ENCODE data around the gene TECPR2. TPM values are rescaled to one million over a fixed set of nuclear protein-coding genes. Genes with fewer than 3 reads are reported as not detected.
"Not testable (repeated sequence)": the region's sequence is repeated elsewhere in the genome, so short reads cannot be mapped to it uniquely, and the experiment has no call there.

Gene TECPR2
- total and polyA plus RNA-seq, 4 donors, result 2.0 to 12.6 (median 5.2) TPM

DNA sequence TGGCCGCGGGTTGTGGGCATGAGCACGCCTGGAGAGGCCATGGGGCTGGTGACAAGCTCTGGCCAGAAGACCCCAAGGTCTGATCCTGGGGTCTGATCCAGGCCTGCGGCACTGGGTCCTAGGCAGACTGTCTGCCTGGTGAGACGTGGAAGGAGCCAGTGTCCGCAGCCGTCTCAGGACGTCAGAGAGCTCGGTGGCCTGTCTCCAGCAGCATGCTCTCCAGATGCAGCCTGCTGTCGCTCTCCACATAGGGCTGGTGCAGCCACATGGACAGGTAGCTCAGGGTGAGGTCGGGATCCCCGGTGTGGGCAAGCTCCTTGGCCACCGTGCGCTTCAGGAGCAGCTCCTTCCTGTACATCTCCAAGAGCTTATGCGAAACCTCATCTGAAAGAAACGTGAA, 14.4 kb upstream of the TECPR2 start:
- Histone ChIP-seq H3K4me3 (ENCODE audit: low read depth in 1 of 3, low read length in 3 of 3) (no peak overlapping the region), H3K27ac (ENCODE audit: low read depth in 1 of 2, low read length in 2 of 2) (no peak overlapping the region), H3K9ac (ENCODE audit: low read depth in 1 of 2, low read length in 2 of 2) (no peak overlapping the region), H3K9me3 (ENCODE audit: control insufficient read depth in 4 of 4, low read length in 3 of 4) (no peaks in the 10 kb centered on the region), H3K4me1 (ENCODE audit: control insufficient read depth in 4 of 4, insufficient read depth in 4 of 4, low read length in 3 of 4) (no peaks in the 10 kb centered on the region), H3K36me3 (ENCODE audit: control insufficient read depth in 4 of 4, insufficient read depth in 3 of 4, low read depth in 1 of 4, low read length in 3 of 4) (peaks cover 12 to 63% (median 44%) of the 10 kb centered on the region in 4 donors), H3K27me3 (ENCODE audit: control insufficient read depth in 4 of 4, insufficient read depth in 4 of 4, low read length in 3 of 4) (no peaks in the 10 kb centered on the region)
- WGBS, result 97% methylated on average over 16 of the region's 16 CpGs
- TF ChIP-seq NR2F2 (IDR thresholded peaks at IDR 0.05) (no peak), HNF4G (IDR thresholded peaks at IDR 0.05) (no peak), HNF4A (conservative IDR thresholded peaks at IDR 0.05) (no peak), TAF1 (conservative IDR thresholded peaks at IDR 0.05) (no peak), RXRA (IDR thresholded peaks at IDR 0.05) (no peak), FOXA2 (IDR thresholded peaks at IDR 0.05) (no peak), JUND (IDR thresholded peaks at IDR 0.05) (no peak)
- no peak for DNase-seq (ENCODE audit: low spot score)

DNA sequence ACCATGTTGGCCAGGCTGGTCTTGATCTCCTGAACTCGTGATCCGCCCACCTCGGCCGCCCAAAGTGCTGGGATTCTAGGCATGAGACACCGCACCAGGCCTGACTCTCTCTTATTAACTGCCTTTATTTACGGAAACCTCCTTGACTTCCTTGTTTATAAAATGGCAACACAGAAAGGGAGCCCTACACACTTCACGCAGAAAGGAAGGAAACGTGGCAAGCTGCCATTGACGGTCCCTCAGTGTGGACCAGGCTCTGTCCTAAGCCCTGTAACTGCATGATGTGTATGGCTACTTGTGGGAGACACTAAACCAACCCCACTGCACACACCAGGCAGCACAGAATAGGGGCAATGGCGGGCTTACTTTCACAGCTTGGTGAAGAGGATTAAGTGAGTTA, 11.7 kb upstream of the TECPR2 start:
- H3K36me3 ChIP-seq (ENCODE audit: control insufficient read depth in 4 of 4, insufficient read depth in 3 of 4, low read depth in 1 of 4, low read length in 3 of 4), result peaks cover 18 to 70% (median 44%) of the 10 kb centered on the region in 4 donors

DNA sequence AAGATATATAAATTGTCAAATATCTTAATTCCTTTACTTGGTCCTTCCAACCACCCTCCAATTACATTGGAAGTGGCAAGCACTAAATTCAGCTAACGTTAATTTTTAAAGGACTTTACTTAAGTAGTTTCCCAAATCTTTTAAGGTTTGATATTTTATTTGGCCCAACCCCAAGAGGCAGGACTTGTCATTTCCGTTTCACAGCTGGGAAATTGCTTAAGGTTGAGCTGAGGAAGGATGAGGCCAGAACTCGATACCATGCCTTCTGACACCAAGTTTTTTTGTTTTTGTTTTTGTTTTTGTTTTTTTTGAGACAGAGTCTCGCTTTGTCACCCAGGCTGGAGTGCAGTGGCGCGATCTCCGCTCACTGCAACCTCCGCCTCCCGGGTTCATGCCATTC, 11.1 kb upstream of the TECPR2 start:
- not testable (repeated sequence) for H3K4me1 ChIP-seq (ENCODE audit: control insufficient read depth in 4 of 4, insufficient read depth in 4 of 4, low read length in 3 of 4); H3K27me3 ChIP-seq (ENCODE audit: control insufficient read depth in 4 of 4, insufficient read depth in 4 of 4, low read length in 3 of 4); H3K4me3 ChIP-seq (ENCODE audit: low read depth in 1 of 3, low read length in 3 of 3); H3K9me3 ChIP-seq (ENCODE audit: control insufficient read depth in 4 of 4, low read length in 3 of 4); H3K9ac ChIP-seq (ENCODE audit: low read depth in 1 of 2, low read length in 2 of 2); DNase-seq (ENCODE audit: low spot score)
- Histone ChIP-seq H3K27ac (ENCODE audit: low read depth in 1 of 2, low read length in 2 of 2) (peak overlapping the region; percentile 36 to 74), H3K36me3 (ENCODE audit: control insufficient read depth in 4 of 4, insufficient read depth in 3 of 4, low read depth in 1 of 4, low read length in 3 of 4) (peaks cover 17 to 74% (median 48%) of the 10 kb centered on the region in 4 donors)
- WGBS, result 82% methylated on average over 9 of the region's 9 CpGs

More for the DNA sequence above, 11.7 kb upstream of the TECPR2 start:
- no peak for DNase-seq (ENCODE audit: low spot score)
- peak overlapping the region; percentile 36 to 74 for H3K27ac ChIP-seq (ENCODE audit: low read depth in 1 of 2, low read length in 2 of 2)
- TF ChIP-seq RXRA (IDR thresholded peaks at IDR 0.05) (no peak), NR2F2 (IDR thresholded peaks at IDR 0.05) (no peak), HNF4G (IDR thresholded peaks at IDR 0.05) (no peak), SP1 (IDR thresholded peaks at IDR 0.05) (no peak), FOXA2 (IDR thresholded peaks at IDR 0.05) (no peak), JUND (IDR thresholded peaks at IDR 0.05) (no peak), HNF4A (conservative IDR thresholded peaks at IDR 0.05) (no peak), RAD21 (IDR thresholded peaks at IDR 0.05) (no peak), YY1 (IDR thresholded peaks at IDR 0.05) (no peak), GABPA (IDR thresholded peaks at IDR 0.05 in 1 of 2, conservative IDR thresholded peaks at IDR 0.05 in 1 of 2) (no peak), TAF1 (conservative IDR thresholded peaks at IDR 0.05) (no peak), EGR1 (IDR thresholded peaks at IDR 0.05; ENCODE audit: low read depth in 2 of 2) (no peak), FOXA1 (IDR thresholded peaks at IDR 0.05) (no peak)
- TF ChIP-seq, protein P1, sequence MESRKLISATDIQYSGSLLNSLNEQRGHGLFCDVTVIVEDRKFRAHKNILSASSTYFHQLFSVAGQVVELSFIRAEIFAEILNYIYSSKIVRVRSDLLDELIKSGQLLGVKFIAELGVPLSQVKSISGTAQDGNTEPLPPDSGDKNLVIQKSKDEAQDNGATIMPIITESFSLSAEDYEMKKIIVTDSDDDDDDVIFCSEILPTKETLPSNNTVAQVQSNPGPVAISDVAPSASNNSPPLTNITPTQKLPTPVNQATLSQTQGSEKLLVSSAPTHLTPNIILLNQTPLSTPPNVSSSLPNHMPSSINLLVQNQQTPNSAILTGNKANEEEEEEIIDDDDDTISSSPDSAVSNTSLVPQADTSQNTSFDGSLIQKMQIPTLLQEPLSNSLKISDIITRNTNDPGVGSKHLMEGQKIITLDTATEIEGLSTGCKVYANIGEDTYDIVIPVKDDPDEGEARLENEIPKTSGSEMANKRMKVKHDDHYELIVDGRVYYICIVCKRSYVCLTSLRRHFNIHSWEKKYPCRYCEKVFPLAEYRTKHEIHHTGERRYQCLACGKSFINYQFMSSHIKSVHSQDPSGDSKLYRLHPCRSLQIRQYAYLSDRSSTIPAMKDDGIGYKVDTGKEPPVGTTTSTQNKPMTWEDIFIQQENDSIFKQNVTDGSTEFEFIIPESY (IDR thresholded peaks at IDR 0.05), result no peak
- TF ChIP-seq, protein P2, sequence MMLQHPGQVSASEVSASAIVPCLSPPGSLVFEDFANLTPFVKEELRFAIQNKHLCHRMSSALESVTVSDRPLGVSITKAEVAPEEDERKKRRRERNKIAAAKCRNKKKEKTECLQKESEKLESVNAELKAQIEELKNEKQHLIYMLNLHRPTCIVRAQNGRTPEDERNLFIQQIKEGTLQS (IDR thresholded peaks at IDR 0.05), result no peak
- TF ChIP-seq, protein P3, sequence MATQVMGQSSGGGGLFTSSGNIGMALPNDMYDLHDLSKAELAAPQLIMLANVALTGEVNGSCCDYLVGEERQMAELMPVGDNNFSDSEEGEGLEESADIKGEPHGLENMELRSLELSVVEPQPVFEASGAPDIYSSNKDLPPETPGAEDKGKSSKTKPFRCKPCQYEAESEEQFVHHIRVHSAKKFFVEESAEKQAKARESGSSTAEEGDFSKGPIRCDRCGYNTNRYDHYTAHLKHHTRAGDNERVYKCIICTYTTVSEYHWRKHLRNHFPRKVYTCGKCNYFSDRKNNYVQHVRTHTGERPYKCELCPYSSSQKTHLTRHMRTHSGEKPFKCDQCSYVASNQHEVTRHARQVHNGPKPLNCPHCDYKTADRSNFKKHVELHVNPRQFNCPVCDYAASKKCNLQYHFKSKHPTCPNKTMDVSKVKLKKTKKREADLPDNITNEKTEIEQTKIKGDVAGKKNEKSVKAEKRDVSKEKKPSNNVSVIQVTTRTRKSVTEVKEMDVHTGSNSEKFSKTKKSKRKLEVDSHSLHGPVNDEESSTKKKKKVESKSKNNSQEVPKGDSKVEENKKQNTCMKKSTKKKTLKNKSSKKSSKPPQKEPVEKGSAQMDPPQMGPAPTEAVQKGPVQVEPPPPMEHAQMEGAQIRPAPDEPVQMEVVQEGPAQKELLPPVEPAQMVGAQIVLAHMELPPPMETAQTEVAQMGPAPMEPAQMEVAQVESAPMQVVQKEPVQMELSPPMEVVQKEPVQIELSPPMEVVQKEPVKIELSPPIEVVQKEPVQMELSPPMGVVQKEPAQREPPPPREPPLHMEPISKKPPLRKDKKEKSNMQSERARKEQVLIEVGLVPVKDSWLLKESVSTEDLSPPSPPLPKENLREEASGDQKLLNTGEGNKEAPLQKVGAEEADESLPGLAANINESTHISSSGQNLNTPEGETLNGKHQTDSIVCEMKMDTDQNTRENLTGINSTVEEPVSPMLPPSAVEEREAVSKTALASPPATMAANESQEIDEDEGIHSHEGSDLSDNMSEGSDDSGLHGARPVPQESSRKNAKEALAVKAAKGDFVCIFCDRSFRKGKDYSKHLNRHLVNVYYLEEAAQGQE (IDR thresholded peaks at IDR 0.05), result no peak
- TF ChIP-seq, protein P4, sequence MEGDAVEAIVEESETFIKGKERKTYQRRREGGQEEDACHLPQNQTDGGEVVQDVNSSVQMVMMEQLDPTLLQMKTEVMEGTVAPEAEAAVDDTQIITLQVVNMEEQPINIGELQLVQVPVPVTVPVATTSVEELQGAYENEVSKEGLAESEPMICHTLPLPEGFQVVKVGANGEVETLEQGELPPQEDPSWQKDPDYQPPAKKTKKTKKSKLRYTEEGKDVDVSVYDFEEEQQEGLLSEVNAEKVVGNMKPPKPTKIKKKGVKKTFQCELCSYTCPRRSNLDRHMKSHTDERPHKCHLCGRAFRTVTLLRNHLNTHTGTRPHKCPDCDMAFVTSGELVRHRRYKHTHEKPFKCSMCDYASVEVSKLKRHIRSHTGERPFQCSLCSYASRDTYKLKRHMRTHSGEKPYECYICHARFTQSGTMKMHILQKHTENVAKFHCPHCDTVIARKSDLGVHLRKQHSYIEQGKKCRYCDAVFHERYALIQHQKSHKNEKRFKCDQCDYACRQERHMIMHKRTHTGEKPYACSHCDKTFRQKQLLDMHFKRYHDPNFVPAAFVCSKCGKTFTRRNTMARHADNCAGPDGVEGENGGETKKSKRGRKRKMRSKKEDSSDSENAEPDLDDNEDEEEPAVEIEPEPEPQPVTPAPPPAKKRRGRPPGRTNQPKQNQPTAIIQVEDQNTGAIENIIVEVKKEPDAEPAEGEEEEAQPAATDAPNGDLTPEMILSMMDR (IDR thresholded peaks at IDR 0.05; ENCODE audit: low read depth, low read length, missing input control), result no peak
- TF ChIP-seq, protein P5, sequence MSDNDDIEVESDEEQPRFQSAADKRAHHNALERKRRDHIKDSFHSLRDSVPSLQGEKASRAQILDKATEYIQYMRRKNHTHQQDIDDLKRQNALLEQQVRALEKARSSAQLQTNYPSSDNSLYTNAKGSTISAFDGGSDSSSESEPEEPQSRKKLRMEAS (IDR thresholded peaks at IDR 0.05), result no peak
- no peak overlapping the region for H3K4me3 ChIP-seq (ENCODE audit: low read depth in 1 of 3, low read length in 3 of 3)
- H3K4me1 ChIP-seq (ENCODE audit: control insufficient read depth in 4 of 4, insufficient read depth in 4 of 4, low read length in 3 of 4), result no peaks in the 10 kb centered on the region
- no peaks in the 10 kb centered on the region for H3K27me3 ChIP-seq (ENCODE audit: control insufficient read depth in 4 of 4, insufficient read depth in 4 of 4, low read length in 3 of 4)
- 81% methylated on average over 10 of the region's 10 CpGs for WGBS
- no peak overlapping the region for H3K9ac ChIP-seq (ENCODE audit: low read depth in 1 of 2, low read length in 2 of 2)
- no peaks in the 10 kb centered on the region for H3K9me3 ChIP-seq (ENCODE audit: control insufficient read depth in 4 of 4, low read length in 3 of 4)
